NCI-H2171 (cell line): Measurements from ENCODE around the gene FANCB.

Experiments
- DNase-seq: peaks from one replicate; lab custom pipeline; 2025; lab: John Stamatoyannopoulos, UW

The FANCB gene

GRCh38 chrX:14872851-14873675, at the start of gene FANCB, which contains the start of gene MOSPD2:
FANCB (minus strand) TSS chrX:14873069; CDS start chrX:14865510, 7,559 bp downstream.
MOSPD2 (plus strand) TSS chrX:14873421; CDS start chrX:14873529, 108 bp downstream.
- peak; percentile 92 for DNase-seq

- no peak for DNase-seq
These were observed 49.6 kb upstream of the FANCB start for GRCh38 chrX:14922437-14922836.

- no peak for DNase-seq
These were observed 47.3 kb upstream of the FANCB start for GRCh38 chrX:14920196-14920595.

- no peak for DNase-seq
These were observed 46.5 kb upstream of the FANCB start for GRCh38 chrX:14919407-14919806.

GRCh38 chrX:14916017-14916674, 43.3 kb upstream of the FANCB start:
- DNase-seq, result no peak

GRCh38 chrX:14915596-14915995, 42.7 kb upstream of the FANCB start:
- DNase-seq, result no peak

GRCh38 chrX:14913241-14913640, 40.4 kb upstream of the FANCB start:
- no peak for DNase-seq

- DNase-seq, result no peak
These were observed 31.0 kb upstream of the FANCB start for GRCh38 chrX:14903891-14904290.

GRCh38 chrX:14902537-14902936, 29.7 kb upstream of the FANCB start:
- no peak for DNase-seq

- no peak for DNase-seq
These were observed 26.7 kb upstream of the FANCB start for GRCh38 chrX:14899607-14900006.

GRCh38 chrX:14897042-14897441, 24.2 kb upstream of the FANCB start:
- DNase-seq, result no peak

GRCh38 chrX:14896273-14896672, 23.4 kb upstream of the FANCB start:
- no peak for DNase-seq

GRCh38 chrX:14886252-14886651, 13.4 kb upstream of the FANCB start:
- no peak for DNase-seq

GRCh38 chrX:14884714-14885113, 11.8 kb upstream of the FANCB start:
- no peak for DNase-seq

- no peak for DNase-seq
These were observed 11.0 kb upstream of the FANCB start for GRCh38 chrX:14883826-14884225.

- DNase-seq, result no peak
These were observed 2.8 kb upstream of the FANCB start for GRCh38 chrX:14875624-14876023.

GRCh38 chrX:14873676-14874049, 794 bp upstream of the FANCB start:
- DNase-seq, result no peak

GRCh38 chrX:14872355-14872754, 514 bp downstream of the FANCB start:
- DNase-seq, result no peak

GRCh38 chrX:14871767-14872166, 1.1 kb downstream of the FANCB start:
- no peak for DNase-seq

GRCh38 chrX:14865201-14865600, 7.7 kb downstream of the FANCB start:
- DNase-seq, result no peak

- no peak for DNase-seq
These were observed 8.2 kb downstream of the FANCB start for GRCh38 chrX:14864631-14865030.

- no peak for DNase-seq
These were observed 21.3 kb downstream of the FANCB start for GRCh38 chrX:14851526-14851925.

GRCh38 chrX:14843666-14844065, 29.2 kb downstream of the FANCB start:
- DNase-seq, result no peak
